ENCODE data around the gene MCM5. TPM values are rescaled to one million over a fixed set of nuclear protein-coding genes. Genes with fewer than 3 reads are reported as not detected.

The MCM5 gene
- total RNA-seq = 10 to 100 TPM; 11.6 to 26.6 (median 13.3) TPM

DNA sequence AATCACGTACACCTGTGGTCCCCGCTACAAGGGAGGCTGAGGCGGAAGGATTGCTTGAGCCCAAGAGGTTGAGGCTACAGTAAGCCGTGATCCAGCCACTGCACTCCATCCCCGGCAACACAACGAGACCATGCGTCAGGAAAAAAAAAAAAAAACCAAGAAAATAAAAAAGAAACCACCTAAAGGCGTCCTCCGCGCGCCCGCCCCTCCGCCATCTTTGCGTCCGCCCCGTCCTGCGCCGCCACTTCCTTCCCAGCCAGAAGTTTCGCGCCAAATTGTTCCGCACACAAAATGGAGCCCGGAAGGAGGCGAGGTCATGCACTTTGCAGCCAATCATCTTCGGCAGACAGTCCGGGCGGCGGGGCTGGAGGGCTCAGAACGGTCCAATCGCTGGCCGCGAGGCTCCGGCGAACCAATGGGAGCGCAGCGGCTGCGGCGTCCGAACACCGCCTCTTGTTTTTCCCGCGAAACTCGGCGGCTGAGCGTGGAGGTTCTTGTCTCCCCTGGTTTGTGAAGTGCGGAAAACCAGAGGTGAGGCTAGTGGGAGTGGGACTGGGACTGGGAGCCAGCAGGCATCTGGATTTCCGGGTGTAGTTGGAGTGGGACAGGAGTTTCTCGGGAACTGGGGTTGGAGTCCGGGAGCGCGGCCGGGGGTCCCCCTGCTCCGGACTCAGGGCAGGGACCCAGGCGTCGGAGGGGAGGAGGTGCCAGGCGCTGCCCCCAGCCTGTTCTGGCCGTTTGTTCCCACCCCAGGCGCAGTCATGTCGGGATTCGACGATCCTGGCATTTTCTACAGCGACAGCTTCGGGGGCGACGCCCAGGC, at the start of gene MCM5:
Gene MCM5 (plus strand): TSS at position 463 of the 823 bp plus-strand sequence. CDS start 299 bp downstream, at position 762.
- Histone ChIP-seq H3K36me3 (no peaks in the 10 kb centered on the region), H3K9me3 (no peaks in the 10 kb centered on the region), H3K27me3 (no peaks in the 10 kb centered on the region), H3K27ac (peak within 1 kb of the TSS; percentile 70 to 80 (median 78)), H3K4me1 (peaks cover 7 to 27% (median 12%) of the 10 kb centered on the region in 4 donors), H3K4me3 (peak within 1 kb of the TSS; percentile 65 to 99 (median 74))
- in situ Hi-C loops (cut with MboI; ENCODE audit: low pct_ligation_motif_present in 1 of 4, low pct_unique_long_range_greater_than_20kb in 1 of 4, low sequenced_read_pairs in 3 of 4) = loop anchor here in 2 of 4 donors (10.0 to 25.0 kb wide), 3 partner anchors 45 to 712 kb away; no protein-coding TSS in a partner anchor
- DNase-seq = peak; percentile 98
- WGBS, 2 donors (ENCODE audit: low coverage in 1 of 2) = 3% methylated on average over 61 of the region's 64 CpGs; no CpG with 5 or more reads in 1 of the 2 donors
- intact Hi-C loops (cut with DNase I; ENCODE audit: low total_unique reads) = no loop called here
- TF ChIP-seq POLR2AphosphoS5 (IDR thresholded peaks at IDR 0.05) (peak in 2 of 3 donors; percentile 53 to 62), EP300 (IDR thresholded peaks at IDR 0.05; ENCODE audit: low read depth) (no peak), POLR2A (IDR thresholded peaks at IDR 0.05) (no peak)
- TF ChIP-seq, protein P1, sequence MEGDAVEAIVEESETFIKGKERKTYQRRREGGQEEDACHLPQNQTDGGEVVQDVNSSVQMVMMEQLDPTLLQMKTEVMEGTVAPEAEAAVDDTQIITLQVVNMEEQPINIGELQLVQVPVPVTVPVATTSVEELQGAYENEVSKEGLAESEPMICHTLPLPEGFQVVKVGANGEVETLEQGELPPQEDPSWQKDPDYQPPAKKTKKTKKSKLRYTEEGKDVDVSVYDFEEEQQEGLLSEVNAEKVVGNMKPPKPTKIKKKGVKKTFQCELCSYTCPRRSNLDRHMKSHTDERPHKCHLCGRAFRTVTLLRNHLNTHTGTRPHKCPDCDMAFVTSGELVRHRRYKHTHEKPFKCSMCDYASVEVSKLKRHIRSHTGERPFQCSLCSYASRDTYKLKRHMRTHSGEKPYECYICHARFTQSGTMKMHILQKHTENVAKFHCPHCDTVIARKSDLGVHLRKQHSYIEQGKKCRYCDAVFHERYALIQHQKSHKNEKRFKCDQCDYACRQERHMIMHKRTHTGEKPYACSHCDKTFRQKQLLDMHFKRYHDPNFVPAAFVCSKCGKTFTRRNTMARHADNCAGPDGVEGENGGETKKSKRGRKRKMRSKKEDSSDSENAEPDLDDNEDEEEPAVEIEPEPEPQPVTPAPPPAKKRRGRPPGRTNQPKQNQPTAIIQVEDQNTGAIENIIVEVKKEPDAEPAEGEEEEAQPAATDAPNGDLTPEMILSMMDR (IDR thresholded peaks at IDR 0.05) = no peak

DNA sequence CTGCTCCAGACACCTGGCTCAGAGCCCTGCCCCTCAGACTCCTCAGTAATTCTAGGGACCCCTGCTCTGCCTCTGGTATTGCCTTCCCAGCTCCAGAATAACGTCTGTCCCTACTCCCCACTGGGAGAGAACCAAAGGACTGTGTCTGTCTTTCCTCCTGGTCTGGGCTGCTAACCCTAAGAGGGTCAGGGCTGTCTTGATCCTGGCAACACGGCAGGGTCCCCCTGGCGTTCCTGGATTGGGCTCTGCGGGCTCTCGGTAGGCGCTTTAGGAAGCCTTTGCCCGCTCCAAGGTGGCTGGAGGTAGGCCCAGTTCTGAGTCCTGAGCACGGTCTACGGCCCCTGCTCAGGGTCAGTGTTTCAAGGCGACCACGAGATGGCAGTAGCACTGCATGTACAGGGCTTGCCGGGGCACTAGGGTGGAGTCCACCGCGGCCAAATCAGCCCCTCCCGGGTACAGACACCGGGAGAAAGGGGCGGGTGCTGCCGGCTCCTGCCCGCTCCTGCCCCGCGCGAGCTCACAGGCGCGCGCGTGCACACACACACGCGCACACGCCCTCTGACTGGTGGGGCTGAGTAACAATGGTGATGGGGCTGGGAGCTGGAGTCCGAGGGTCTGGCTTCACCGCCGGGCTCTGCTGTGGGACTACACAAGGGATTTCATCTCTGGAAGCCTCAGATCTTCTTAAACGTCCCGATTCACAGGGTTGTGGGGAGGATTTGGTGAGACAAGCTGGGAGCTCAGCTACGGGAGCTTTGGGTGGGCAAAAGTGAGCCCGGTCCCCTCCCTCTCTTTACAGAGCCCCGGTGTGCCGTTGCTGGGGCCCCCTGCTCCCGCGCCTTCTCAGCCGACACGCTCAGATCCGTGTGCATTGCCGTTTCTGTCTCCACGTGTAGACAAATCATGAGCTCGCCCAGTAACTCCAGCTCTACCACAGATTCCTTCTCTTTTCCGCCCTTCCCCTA, 49.1 kb upstream of the MCM5 start:
- in situ Hi-C loops (cut with MboI; ENCODE audit: low pct_ligation_motif_present in 1 of 4, low pct_unique_long_range_greater_than_20kb in 1 of 4, low sequenced_read_pairs in 3 of 4) = loop anchor here in 2 of 4 donors (5.0 to 10.0 kb wide), 4 partner anchors 54 to 774 kb away; partner anchors contain the start of gene MCM5 (in 1 of the 2)
- Histone ChIP-seq H3K27me3 (no peaks in the 10 kb centered on the region), H3K4me1 (peaks cover 8 to 25% (median 19%) of the 10 kb centered on the region in 4 donors), H3K27ac (peak overlapping the region; percentile 62 to 87 (median 79)), H3K9me3 (no peaks in the 10 kb centered on the region), H3K4me3 (peak overlapping the region; percentile 29 to 58 (median 41)), H3K36me3 (no peaks in the 10 kb centered on the region)
- peak; percentile 95 for DNase-seq
- TF ChIP-seq POLR2A (IDR thresholded peaks at IDR 0.05) (peak; percentile 32), EP300 (IDR thresholded peaks at IDR 0.05; ENCODE audit: low read depth) (no peak), POLR2AphosphoS5 (IDR thresholded peaks at IDR 0.05) (peak; percentile 43 to 55 (median 53))
- TF ChIP-seq, protein P1 (IDR thresholded peaks at IDR 0.05) = peak; percentile 84 to 97 (median 87)
- 1 to 40% methylated on average over 1 to 28 of the region's 47 CpGs for WGBS, 2 donors (ENCODE audit: low coverage in 1 of 2)
- intact Hi-C loops (cut with DNase I; ENCODE audit: low total_unique reads) = no loop called here

DNA sequence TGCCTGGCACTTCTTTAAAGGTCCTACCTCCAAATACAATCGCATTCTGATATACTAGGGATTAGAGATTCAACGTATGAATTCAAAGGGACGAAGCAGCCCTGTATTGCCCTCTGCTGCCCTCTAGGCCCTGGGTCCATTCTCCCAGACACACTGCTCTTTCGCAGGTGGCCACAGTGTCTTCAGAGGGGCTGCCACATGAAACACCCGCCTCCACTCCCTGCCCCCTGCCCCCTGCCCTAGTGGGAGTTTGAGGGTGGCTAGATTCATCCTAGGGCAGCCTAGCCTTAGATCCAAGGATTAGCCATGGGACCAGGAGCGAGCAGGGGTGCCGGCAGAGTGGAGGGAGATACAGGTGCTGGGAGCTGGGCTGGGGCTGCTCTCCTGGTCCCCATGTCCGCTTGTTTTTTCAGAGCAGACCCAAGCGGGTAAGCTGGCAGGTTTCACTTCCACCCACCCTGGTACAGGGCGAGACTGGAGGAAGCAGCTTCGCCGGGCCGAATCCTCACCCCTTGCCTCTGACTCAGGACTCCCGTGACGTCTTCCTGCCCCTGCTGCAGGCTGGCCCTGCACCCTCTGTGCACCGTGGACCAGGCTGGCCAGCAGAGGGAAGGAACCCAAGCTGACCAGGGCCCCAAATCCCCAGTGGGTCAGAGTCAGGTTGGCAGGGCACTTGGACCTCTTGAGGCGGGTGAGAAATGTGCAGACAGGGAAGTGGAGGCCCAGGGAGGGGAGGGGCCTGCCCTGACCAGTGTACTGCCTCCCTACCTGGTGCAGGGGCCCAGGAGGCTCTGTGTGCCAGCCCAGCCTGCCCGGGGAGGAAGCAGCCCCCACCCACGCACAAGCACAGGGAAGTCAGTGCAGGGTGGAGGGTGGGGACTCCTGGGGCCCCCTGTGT, 47.5 kb upstream of the MCM5 start:
- WGBS, 2 donors (ENCODE audit: low coverage in 1 of 2) = 54% methylated on average over 16 of the region's 19 CpGs; no CpG with 5 or more reads in 1 of the 2 donors
- in situ Hi-C loops (cut with MboI; ENCODE audit: low pct_ligation_motif_present in 1 of 4, low pct_unique_long_range_greater_than_20kb in 1 of 4, low sequenced_read_pairs in 3 of 4) = loop anchor here in 2 of 4 donors (5.0 to 10.0 kb wide), 4 partner anchors 52 to 772 kb away; partner anchors contain the start of gene MCM5 (in 1 of the 2)
- H3K4me3 ChIP-seq = no peak overlapping the region

More for the DNA sequence above, 47.5 kb upstream of the MCM5 start:
- TF ChIP-seq POLR2A (IDR thresholded peaks at IDR 0.05) = peak; percentile 8
- TF ChIP-seq POLR2AphosphoS5 (IDR thresholded peaks at IDR 0.05) = peak in 1 of 3 donors; percentile 25
- no peak for TF ChIP-seq EP300 (IDR thresholded peaks at IDR 0.05; ENCODE audit: low read depth)
- TF ChIP-seq, protein P1 (IDR thresholded peaks at IDR 0.05) = peak in 3 of 5 experiments; percentile 2 to 14 (median 4)
- DNase-seq = peak; percentile 80
- H3K36me3 ChIP-seq = no peaks in the 10 kb centered on the region
- H3K9me3 ChIP-seq = no peaks in the 10 kb centered on the region
- intact Hi-C loops (cut with DNase I; ENCODE audit: low total_unique reads) = no loop called here
- peak overlapping the region; percentile 56 to 87 (median 72) for H3K27ac ChIP-seq
- peaks cover 8 to 25% (median 19%) of the 10 kb centered on the region in 4 donors for H3K4me1 ChIP-seq
- H3K27me3 ChIP-seq = no peaks in the 10 kb centered on the region

All from transverse colon (tissue), 4 donors.